Caco-2 (cell line): ENCODE data around the gene CSRP2. TPM values are rescaled to one million over a fixed set of nuclear protein-coding genes. Genes with fewer than 3 reads are reported as not detected.

Experiments used
- BruUV-seq: library from RNA; stranded (reverse); fragments of 400-500 nt; replicated peaks from 2 replicates; lab custom pipeline; 2021; lab: Mats Ljungman, UMichigan
- CTCF ChIA-PET: fragments of 300-600 bp; sonication (Branson Sonifier 250); formaldehyde crosslinking; loops from one replicate; lab custom pipeline; 2022; ENCODE audit warnings: antibody characterized with exemption; lab: Charles Lee
- POLR2A ChIA-PET: fragments of 300-600 bp; sonication (Branson Sonifier 250); formaldehyde crosslinking; loops from one replicate; lab custom pipeline; 2022; ENCODE audit warnings: antibody characterized with exemption; lab: Charles Lee
- DNase-seq, 2 experiments: peaks; one replicate each; pipeline versions ENCODE4 v3.0.0 to v3.0.0-alpha.2; 2020 to 2022
- H3K27me3 ChIP-seq: replicated peaks from 2 replicates; pipeline ENCODE4 v1.6.0; 2011; ENCODE audit warnings: low read length; ENCODE audit not compliant: control insufficient read depth, insufficient read depth
- H3K36me3 ChIP-seq: 2 replicates; pipeline ENCODE4 v1.5.1; 2011; ENCODE audit warnings: low read length; ENCODE audit not compliant: control insufficient read depth, insufficient read depth
- H3K4me1 ChIP-seq: fragments of 250-450 bp; sonication (Bioruptor Pico); 2 replicates; pipeline ENCODE4 v1.5.1; 2020; ENCODE audit warnings: mild to moderate bottlenecking
- H3K4me3 ChIP-seq: 2 replicates; pipeline ENCODE4 v1.5.1; 2011; ENCODE audit warnings: low read depth, mild to moderate bottlenecking, control low read depth, low read length
- H3K9me3 ChIP-seq: fragments of 250-450 bp; sonication (Bioruptor Pico); 2 replicates; pipeline ENCODE4 v1.5.1; 2020; ENCODE audit warnings: mild to moderate bottlenecking, moderate library complexity
- H3K27ac Mint-ChIP-seq: one replicate; pipeline ENCODE4 v1.8.0; 2022; ENCODE audit warnings: mixed read lengths; ENCODE audit not compliant: unreplicated experiment
- H3K27me3 Mint-ChIP-seq: one replicate; pipeline ENCODE4 v1.8.0; 2022; ENCODE audit warnings: mixed read lengths; ENCODE audit not compliant: insufficient read depth, unreplicated experiment
- H3K36me3 Mint-ChIP-seq: one replicate; pipeline ENCODE4 v1.8.0; 2022; ENCODE audit warnings: mild to moderate bottlenecking, mixed read lengths; ENCODE audit not compliant: insufficient read depth, unreplicated experiment
- H3K4me1 Mint-ChIP-seq: one replicate; pipeline ENCODE4 v1.8.0; 2022; ENCODE audit warnings: low read depth, mixed read lengths; ENCODE audit not compliant: unreplicated experiment
- H3K4me3 Mint-ChIP-seq: one replicate; pipeline ENCODE4 v1.8.0; 2022; ENCODE audit warnings: mild to moderate bottlenecking, moderate library complexity, mixed read lengths; ENCODE audit not compliant: unreplicated experiment
- H3K9me3 Mint-ChIP-seq: one replicate; pipeline ENCODE4 v1.8.0; 2022; ENCODE audit warnings: mixed read lengths; ENCODE audit not compliant: unreplicated experiment
- CTCF ChIP-seq, 2 experiments: fragments of 200-600 bp in 1 of 2; IDR thresholded peaks; 1 replicate in 1 of 2; 2 replicates in 1 of 2; pipeline versions ENCODE4 v1.5.1 to v1.8.0; 2011 to 2022; ENCODE audit warnings: antibody characterized with exemption in 1 of 2, control low read depth in 1 of 2, inconsistent platforms in 1 of 2, low read depth in 1 of 2, low read length in 1 of 2, mild to moderate bottlenecking in 1 of 2, moderate library complexity in 1 of 2; ENCODE audit not compliant: insufficient read depth in 1 of 2, severe bottlenecking in 1 of 2, unreplicated experiment in 1 of 2
- intact Hi-C: fragments of 100-400 bp; cut with micrococcal nuclease; formaldehyde crosslinking; loops from one replicate; pipeline ENCODE4 v1.10.0; 2022; ENCODE audit not compliant: unreplicated experiment
- total RNA-seq: library from RNA; stranded (reverse); gene quantifications from 2 replicates; pipeline ENCODE4 v1.2.3, GENCODE V29; 2022

CSRP2 gene
- total RNA-seq, 1 experiment from 2014 or later: 27.9 TPM

GRCh38 chr12:76863005-76863670, 15.7 kb downstream of the CSRP2 start:
- TF ChIP-seq CTCF (IDR thresholded peaks at IDR 0.05; ENCODE audit: insufficient read depth in 1 of 2, low read depth in 1 of 2, low read length in 1 of 2, severe bottlenecking in 1 of 2, unreplicated experiment in 1 of 2): no peak
- H3K27ac Mint-ChIP-seq: no peak overlapping the region
- H3K4me3 Mint-ChIP-seq: no peak overlapping the region
- no peaks in the 10 kb centered on the region for H3K36me3 ChIP-seq
- H3K9me3 ChIP-seq: no peaks in the 10 kb centered on the region
- H3K4me3 ChIP-seq: no peak overlapping the region
- H3K4me1 Mint-ChIP-seq: no peaks in the 10 kb centered on the region
- H3K27me3 Mint-ChIP-seq: no peaks in the 10 kb centered on the region
- no peaks in the 10 kb centered on the region for H3K9me3 Mint-ChIP-seq
- ChIA-PET CTCF (no interaction called here), POLR2A (no interaction called here)
- no peak for DNase-seq
- H3K36me3 Mint-ChIP-seq: peaks cover 16% of the 10 kb centered on the region
- no peaks in the 10 kb centered on the region for H3K27me3 ChIP-seq
- intact Hi-C loops: no loop called here
- no TSS peak for BruUV-seq
- H3K4me1 ChIP-seq: no peaks in the 10 kb centered on the region

- H3K4me1 ChIP-seq: no peaks in the 10 kb centered on the region
- H3K27me3 ChIP-seq: no peaks in the 10 kb centered on the region
- no peaks in the 10 kb centered on the region for H3K9me3 Mint-ChIP-seq
- H3K4me3 Mint-ChIP-seq: no peak overlapping the region
- ChIA-PET POLR2A (no interaction called here), CTCF (no interaction called here)
- H3K9me3 ChIP-seq: no peaks in the 10 kb centered on the region
- no peaks in the 10 kb centered on the region for H3K27me3 Mint-ChIP-seq
- BruUV-seq: no TSS peak
- no peak overlapping the region for H3K27ac Mint-ChIP-seq
- TF ChIP-seq CTCF (IDR thresholded peaks at IDR 0.05; ENCODE audit: insufficient read depth in 1 of 2, low read depth in 1 of 2, low read length in 1 of 2, severe bottlenecking in 1 of 2, unreplicated experiment in 1 of 2): no peak
- H3K36me3 Mint-ChIP-seq: peaks cover 26% of the 10 kb centered on the region
- no peak for DNase-seq
- no peaks in the 10 kb centered on the region for H3K36me3 ChIP-seq
- no peaks in the 10 kb centered on the region for H3K4me1 Mint-ChIP-seq
- intact Hi-C loops: no loop called here
- no peak overlapping the region for H3K4me3 ChIP-seq
These were observed 18.6 kb downstream of the CSRP2 start for GRCh38 chr12:76860256-76860655.

- no peaks in the 10 kb centered on the region for H3K27me3 ChIP-seq
- TF ChIP-seq CTCF (IDR thresholded peaks at IDR 0.05; ENCODE audit: insufficient read depth in 1 of 2, low read depth in 1 of 2, low read length in 1 of 2, severe bottlenecking in 1 of 2, unreplicated experiment in 1 of 2): no peak
- CTCF ChIA-PET: no interaction called here
- no peaks in the 10 kb centered on the region for H3K4me1 ChIP-seq
- no TSS peak for BruUV-seq
- no peaks in the 10 kb centered on the region for H3K36me3 ChIP-seq
- intact Hi-C loops: no loop called here
- H3K4me3 ChIP-seq: no peak overlapping the region
- Mint-ChIP-seq H3K27me3 (no peaks in the 10 kb centered on the region), H3K36me3 (peaks cover 31% of the 10 kb centered on the region), H3K4me1 (no peaks in the 10 kb centered on the region), H3K27ac (no peak overlapping the region), H3K4me3 (no peak overlapping the region), H3K9me3 (no peaks in the 10 kb centered on the region)
- POLR2A ChIA-PET: no interaction called here
- DNase-seq: no peak
- H3K9me3 ChIP-seq: no peaks in the 10 kb centered on the region
These were observed 19.2 kb downstream of the CSRP2 start for GRCh38 chr12:76859611-76860010.
